HG02852 (cell line): ENCODE data around the gene WDR43.

Source experiments
- ATAC-seq: cut with Tn5 transposase; IDR thresholded peaks from one replicate; pipeline ENCODE4 v1.9.1; 2021; ENCODE audit warnings: mild to moderate bottlenecking, moderate library complexity; ENCODE audit not compliant: unreplicated experiment

WDR43 gene

GRCh38 chr2:28909655-28910353 is 15.3 kb downstream of the WDR43 start:
- ATAC-seq, result no peak

DNA sequence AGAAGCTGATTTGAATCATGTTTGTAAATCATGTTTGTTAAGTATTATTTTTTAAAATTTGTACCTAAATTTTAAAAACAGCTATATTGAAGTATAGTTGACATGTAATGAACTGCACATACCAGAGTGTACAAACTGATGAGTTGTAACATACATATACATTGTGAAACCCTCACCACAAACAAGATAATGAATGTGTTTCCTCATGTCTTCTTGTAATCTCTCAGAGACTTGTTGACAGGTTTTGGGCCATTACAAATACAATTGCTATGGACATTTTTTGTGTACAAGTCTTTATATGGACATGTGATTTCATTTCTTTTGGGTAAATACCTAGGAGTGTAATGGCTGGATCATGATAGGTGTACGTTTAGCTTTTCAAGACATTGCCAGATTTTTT is 21.5 kb downstream of the WDR43 start:
- ATAC-seq, result no peak

DNA sequence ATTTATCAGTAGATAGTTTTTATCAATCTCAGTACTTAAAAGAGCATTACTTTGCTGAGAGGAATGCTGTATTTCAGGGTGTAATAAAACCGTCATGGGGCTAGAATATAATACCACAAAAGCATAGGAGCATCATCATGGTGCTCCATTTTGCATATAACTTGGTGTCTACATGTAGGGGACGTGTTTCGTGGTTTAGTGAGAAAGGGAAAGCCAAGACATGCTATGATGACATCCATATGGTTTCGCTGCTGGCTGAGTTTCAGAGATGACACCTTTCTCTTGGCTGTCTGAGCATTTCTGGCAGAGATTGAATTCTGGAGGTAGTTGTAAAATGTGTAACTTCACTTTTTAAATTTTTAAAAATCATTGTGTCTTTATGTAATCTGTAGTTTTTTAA is 32.4 kb downstream of the WDR43 start:
- no peak for ATAC-seq

DNA sequence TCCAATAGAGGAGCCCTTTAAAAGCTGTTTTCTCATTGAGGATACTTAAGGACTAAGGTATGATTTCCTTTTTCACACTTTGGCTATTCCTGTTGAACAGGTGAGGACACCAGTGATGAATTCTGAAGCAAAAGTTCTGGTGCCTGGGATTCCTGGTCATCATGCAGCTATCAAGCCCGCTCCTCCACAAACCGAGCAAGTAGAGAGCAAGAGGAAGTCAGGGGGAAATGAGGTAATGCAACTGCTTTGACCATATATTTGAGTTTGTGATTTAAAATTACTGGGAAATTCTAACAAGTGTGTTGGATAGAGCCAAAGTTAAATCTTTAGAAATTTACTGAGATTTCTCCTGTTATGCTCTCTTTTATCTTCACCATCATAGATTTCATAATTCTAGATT is 33.0 kb downstream of the WDR43 start:
- ATAC-seq, result no peak

DNA sequence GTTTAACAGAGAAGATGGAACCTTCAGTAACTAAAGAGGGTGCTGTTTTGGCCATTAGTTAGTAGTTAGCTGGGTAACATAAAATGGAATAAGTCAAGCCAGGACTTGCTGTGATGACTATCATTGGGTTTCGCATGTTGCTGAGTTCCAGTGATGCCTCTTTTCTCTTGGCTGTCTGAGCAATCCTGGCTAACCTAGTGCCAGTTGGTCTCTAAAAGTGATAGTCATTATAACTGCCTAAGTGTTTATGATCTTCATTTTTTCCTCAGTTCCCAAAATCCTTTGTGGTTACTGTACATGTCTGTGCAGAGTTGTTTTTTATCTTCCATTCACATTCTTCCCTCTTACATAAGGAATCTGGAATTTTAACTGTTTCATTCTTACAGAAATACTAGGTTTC is 33.4 kb downstream of the WDR43 start:
- ATAC-seq, result no peak

DNA sequence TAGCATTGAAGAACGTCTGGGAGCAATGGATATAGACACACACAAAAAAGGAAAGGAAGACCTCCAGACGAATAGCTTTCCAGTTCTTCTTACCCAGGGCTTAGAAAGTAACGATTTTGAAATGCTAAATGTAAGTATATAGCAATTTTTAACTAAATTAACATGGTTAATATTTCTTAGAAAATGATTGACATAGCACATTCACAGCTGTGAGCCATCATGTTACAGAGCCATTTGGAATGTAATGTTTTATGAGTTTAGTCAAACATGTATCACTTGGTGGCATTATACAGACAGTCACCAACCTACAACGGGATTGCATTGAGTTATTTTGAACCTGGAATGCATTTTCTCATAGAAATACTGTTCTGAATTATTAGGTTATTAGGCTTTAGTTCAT is 35.1 kb downstream of the WDR43 start:
- no peak for ATAC-seq

- no peak for ATAC-seq
Observed at GRCh38 chr2:28930205-28930604, 35.7 kb downstream of the WDR43 start.

GRCh38 chr2:28934769-28935168 is 40.3 kb downstream of the WDR43 start:
- no peak for ATAC-seq

GRCh38 chr2:28941008-28941407 is 46.5 kb downstream of the WDR43 start:
- no peak for ATAC-seq

GRCh38 chr2:28944535-28945248 is 50.2 kb downstream of the WDR43 start:
- no peak for ATAC-seq

GRCh38 chr2:28948160-28948559 is 53.7 kb downstream of the WDR43 start:
- ATAC-seq, result no peak

DNA sequence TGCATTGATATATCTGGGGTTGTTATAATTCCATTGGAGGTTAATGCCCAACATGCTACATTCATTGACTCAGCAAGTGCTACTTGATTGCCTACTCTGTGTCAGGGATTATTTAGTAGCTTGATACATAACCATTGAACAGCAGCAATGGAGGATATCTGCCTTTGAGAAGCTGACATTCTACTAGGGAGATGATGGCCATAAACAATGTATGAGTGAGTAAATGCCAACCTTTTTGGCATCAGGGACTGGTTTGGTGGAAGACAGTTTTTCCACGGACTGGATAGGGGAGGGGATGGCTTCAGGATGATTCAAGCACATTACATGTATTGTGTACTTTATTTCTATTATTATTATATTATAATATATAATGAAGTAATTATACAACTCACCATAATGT is 54.7 kb downstream of the WDR43 start:
- ATAC-seq, result no peak

DNA sequence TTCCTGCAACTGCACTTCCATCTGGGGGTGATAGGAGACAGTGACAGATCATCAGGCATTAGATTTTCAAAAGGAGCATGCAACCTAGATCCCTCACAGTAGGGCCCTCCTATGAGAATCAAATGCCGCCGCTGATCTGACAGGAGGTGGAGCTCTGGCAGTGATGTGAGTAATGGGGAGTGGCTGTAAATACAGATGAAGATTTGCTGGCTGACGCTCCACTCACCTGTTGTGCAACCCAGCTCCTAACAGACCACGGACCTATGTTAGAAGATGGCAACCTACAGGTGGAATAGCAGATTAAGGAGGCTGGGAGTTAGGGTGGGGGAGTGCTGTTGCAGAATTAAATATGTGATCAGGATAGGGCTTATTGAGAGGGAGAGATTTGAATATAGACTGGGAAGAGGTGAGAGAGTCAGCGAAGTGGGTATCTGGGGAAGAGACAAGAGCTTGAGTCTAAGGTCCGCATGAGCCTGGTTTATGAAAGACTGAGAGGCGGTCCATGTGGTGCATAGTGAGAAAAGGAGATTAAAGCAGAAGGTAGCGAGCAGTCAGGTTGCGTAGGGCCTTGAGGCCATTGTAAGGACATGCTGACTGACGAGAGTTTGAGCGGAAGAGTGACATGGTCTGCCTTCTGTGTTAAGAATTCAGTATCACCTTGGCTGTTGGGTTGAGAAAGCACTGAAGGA is 55.3 kb downstream of the WDR43 start:
- no peak for ATAC-seq

GRCh38 chr2:28950941-28951630 is 56.6 kb downstream of the WDR43 start:
- ATAC-seq, result no peak

DNA sequence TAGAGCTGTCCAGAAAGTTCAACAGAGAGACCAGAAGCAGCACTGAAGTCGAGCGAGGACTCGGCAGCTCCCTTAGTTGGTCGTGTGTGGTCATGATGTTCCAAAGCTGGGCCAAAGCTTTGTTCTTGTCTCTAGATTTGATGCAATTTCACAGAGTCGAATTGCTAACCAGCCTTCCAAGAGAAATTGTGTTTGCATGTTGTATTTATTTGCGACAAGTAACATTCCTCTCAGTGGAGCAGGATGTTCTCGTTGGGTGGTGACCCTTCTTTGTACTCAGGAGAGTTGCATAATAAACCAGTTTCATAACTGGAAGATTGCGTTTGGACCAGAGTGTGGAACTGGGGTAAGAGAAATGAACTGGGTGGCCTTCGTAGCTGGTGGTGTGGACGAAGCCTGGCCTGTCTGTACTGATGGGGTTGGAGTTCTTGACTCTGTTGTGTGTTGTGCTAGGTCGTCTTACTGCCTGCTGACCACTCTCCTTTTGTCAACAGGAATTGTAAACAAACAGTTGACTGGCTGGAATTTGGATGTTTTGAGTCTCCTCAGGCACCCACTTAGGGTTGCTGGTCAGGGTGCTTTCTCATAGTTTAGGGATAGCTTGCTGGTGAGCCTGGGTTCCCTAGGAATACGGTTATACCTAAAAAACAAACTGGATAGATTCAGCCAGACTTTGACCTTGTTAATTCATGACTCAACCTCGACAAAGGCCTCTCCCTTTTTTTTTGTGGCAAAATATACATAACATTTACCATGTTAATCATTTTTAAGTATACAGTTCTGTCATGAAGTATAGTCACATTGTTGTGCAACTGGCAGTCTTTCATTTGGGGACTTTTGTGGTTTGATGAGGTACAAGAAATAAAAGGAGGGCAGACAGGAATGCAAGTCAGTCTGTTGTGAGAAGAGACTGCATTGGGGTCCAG is 57.7 kb downstream of the WDR43 start:
- no peak for ATAC-seq

DNA sequence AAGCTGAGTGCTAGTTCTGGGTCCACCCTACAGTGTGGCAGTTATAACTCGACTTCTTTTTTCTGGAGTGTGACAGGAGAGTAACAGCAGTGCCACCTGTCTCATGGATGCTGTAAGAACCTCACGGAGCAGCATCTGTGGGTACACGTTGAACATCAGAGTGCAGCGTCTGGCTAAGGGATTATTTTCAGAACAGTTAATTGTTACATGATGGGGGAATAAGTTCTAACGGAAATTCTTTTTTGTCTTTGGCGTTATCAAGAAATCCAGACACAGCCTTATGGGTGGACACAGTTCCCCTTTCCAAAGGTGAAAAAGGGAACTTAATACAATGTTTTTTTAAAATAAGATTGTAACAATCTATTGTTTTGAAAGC is 58.4 kb downstream of the WDR43 start:
- no peak for ATAC-seq

DNA sequence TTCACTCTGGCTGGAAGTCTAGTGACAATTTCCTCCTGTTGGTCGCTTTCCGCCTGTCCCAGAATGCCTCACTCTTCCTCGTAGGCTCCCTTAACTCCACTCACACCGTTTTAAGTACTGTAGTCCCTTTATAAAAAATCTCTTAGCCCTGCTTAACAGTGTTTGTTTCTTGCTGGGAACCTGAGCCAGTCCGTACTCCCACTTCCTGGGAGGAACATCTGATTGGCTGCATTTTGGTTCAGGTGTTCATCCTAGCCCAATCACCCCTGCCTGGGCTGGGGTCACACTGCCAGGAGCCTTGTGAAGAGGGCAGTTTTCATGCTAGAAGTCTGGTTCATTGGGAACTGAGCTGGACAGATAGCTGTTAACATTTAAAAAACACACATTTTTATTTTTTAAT is 61.0 kb downstream of the WDR43 start:
- ATAC-seq, result no peak

- ATAC-seq, result no peak
Observed at GRCh38 chr2:28956415-28956826, 62.0 kb downstream of the WDR43 start.

DNA sequence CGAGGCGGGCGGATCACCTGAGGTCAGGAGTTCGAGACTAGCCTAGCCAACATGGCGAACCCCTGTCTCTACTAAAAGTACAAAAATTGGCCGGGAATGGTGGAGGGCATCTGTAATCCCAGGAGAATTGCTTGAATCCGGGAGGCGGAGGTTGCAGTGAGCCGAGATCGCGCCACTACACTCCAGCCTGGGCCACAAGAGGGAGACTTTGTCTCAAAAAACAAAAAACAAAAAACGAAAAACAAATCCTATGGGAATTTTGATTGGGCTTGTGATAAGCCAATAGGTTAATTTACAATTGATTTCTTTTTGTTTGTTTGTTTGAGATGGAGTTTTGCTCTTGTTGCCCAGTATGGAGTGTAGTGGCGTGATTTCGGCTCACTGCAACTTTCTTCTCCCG is 62.4 kb downstream of the WDR43 start:
- no peak for ATAC-seq

DNA sequence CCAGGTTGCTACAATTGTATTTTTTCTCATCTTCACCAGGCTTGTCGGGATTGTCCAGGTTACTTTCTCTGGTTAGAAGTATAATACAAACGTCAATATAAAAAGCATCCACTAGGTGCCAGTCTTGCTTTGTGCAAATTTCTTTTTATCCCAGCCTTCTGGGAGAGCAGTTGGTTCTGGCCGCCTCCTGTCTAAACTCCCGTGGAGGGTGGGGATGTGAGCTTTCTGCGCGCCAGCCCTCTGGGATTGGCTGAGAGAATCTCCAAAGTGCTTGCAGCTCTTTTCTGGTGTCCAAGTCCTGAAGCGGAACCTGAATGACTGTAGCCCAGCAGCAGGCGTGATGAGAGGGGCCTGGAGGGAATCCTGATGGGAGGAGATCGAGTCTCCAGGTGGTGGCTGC is 64.2 kb downstream of the WDR43 start:
- ATAC-seq, result no peak

DNA sequence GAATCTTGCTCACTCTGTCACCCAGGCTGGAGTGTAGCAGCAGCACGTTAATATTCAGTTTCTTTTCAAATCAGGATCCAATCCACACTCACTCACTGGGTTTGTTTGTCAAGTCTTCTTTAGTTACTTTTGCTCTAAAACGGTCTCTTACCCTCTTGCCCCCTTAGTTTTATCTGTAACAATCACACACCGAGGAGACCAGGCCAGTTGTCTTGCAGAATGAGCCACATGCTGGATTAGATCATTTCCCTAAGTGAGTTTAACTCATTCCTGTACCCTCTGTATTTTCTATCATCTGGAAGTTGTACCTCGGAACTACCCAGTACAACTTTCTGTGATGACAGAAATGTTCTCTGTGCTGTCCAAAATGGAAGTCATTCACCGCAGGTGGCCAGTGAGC is 65.9 kb downstream of the WDR43 start:
- no peak for ATAC-seq
